K562 (cell line): ENCODE measurements around the gene EFCAB9. TPM values are rescaled to one million over a fixed set of nuclear protein-coding genes. Genes with fewer than 3 reads are reported as not detected.
A peak's percentile ranks its signal among the peaks of the same experiment; 100 is the strongest.

ENCODE experiments used
- ATAC-seq: fragments of 200-7000 bp; cut with Tn5 transposase; 3 replicates; pipeline ENCODE4 v1.9.1; 2020; ENCODE audit warnings: moderate library complexity
- BruUV-seq: library from RNA; stranded (reverse); fragments of 400-500 nt; replicated peaks from 2 replicates; lab custom pipeline; 2021; lab: Mats Ljungman, UMichigan
- CTCF ChIA-PET: fragments of 300-600 bp; formaldehyde crosslinking; extraction: SDS; loops from one replicate; lab custom pipeline; 2021; ENCODE audit warnings: low intra/inter-chr PET ratio; lab: Yijun Ruan, JAX
- POLR2A ChIA-PET: fragments of 300-600, 350-650 bp; sonication (Branson Sonifier 250); formaldehyde crosslinking; extraction: SDS; loops from one replicate; lab custom pipeline; 2021; ENCODE audit warnings: antibody characterized with exemption, inconsistent platforms; lab: Yijun Ruan, JAX
- DNase-seq, 4 experiments: peaks; one replicate each; pipeline versions ENCODE4 v3.0.0 to v3.0.0-alpha.2; 2011 to 2018; ENCODE audit warnings: low spot score in 3 of 4, mixed read lengths in 3 of 4; ENCODE audit errors: extremely low read depth in 1 of 4
- FAIRE-seq: peaks from 2 replicates; lab custom pipeline; 2011; peaks lifted over from hg19 to GRCh38; lab: Jason Lieb, UNC
- H2AFZ ChIP-seq: 2 replicates; pipeline ENCODE4 v1.6.0; 2011; ENCODE audit warnings: low read depth, low read length, control low read depth, inconsistent platforms
- H3K27ac ChIP-seq: fragments of 200-600 bp; 3 replicates; pipeline ENCODE4 v1.8.0; 2011; ENCODE audit warnings: low read depth, mild to moderate bottlenecking, control low read depth, inconsistent platforms, low read length, moderate library complexity, mixed read lengths; ENCODE audit errors: extremely low read depth
- H3K27me3 ChIP-seq, 2 experiments: fragments of 300-600 bp in 1 of 2; 2 replicates in 1 of 2; 3 replicates in 1 of 2; pipeline versions ENCODE4 v1.6.0 to v1.8.0; 2011; ENCODE audit warnings: inconsistent platforms in 2 of 2, low read length in 2 of 2, mild to moderate bottlenecking in 1 of 2, mixed read lengths in 1 of 2, moderate library complexity in 1 of 2; ENCODE audit not compliant: control insufficient read depth in 2 of 2, insufficient read depth in 2 of 2
- H3K36me3 ChIP-seq: fragments of 300-600 bp; 3 replicates; pipeline ENCODE4 v1.8.0; 2011; ENCODE audit warnings: mild to moderate bottlenecking, low read length, inconsistent platforms; ENCODE audit not compliant: control insufficient read depth, insufficient read depth
- H3K4me1 ChIP-seq, 2 experiments: fragments of 200-600 bp in 1 of 2; replicated peaks in 1 of 2; 2 replicates in 1 of 2; 3 replicates in 1 of 2; pipeline versions ENCODE4 v1.5.1 to v1.8.0; 2011; ENCODE audit warnings: inconsistent platforms in 2 of 2, low read length in 2 of 2, mild to moderate bottlenecking in 1 of 2, mixed read lengths in 1 of 2, moderate library complexity in 1 of 2; ENCODE audit not compliant: control insufficient read depth in 2 of 2, insufficient read depth in 2 of 2
- H3K4me2 ChIP-seq: 2 replicates; pipeline ENCODE4 v1.6.1; 2011; ENCODE audit warnings: low read length, control low read depth, inconsistent platforms, mixed read lengths; ENCODE audit not compliant: insufficient read depth
- H3K4me3 ChIP-seq: fragments of 200-600 bp; sonication (generic), shearing (Covaris generic); 2 replicates; pipeline ENCODE4 v1.5.1; 2016; ENCODE audit warnings: control low read depth, inconsistent platforms
- H3K79me2 ChIP-seq: fragments of 200-600 bp; 3 replicates; pipeline ENCODE4 v1.8.0; 2011; ENCODE audit warnings: low read length, inconsistent platforms; ENCODE audit not compliant: control insufficient read depth, insufficient read depth
- H3K9ac ChIP-seq, 2 experiments: 2 replicates each; pipeline versions ENCODE4 v1.6.0 to v1.6.1; 2011; ENCODE audit warnings: low read depth in 2 of 2, low read length in 2 of 2, control low read depth in 1 of 2, inconsistent platforms in 1 of 2, mild to moderate bottlenecking in 1 of 2, mixed read lengths in 1 of 2; ENCODE audit not compliant: insufficient read depth in 1 of 2
- H3K9me1 ChIP-seq: one replicate; pipeline ENCODE4 v1.6.0; 2011; ENCODE audit warnings: inconsistent platforms, mild to moderate bottlenecking, low read length, moderate library complexity; ENCODE audit not compliant: control insufficient read depth, insufficient read depth
- H3K9me3 ChIP-seq: replicated peaks from 2 replicates; pipeline ENCODE4 v1.5.1; 2011; ENCODE audit warnings: low read depth, low read length, inconsistent platforms; ENCODE audit not compliant: control insufficient read depth, insufficient read depth
- H4K20me1 ChIP-seq: replicated peaks from 2 replicates; pipeline ENCODE4 v1.6.1; 2011; ENCODE audit warnings: low read length, inconsistent platforms, mixed read lengths; ENCODE audit not compliant: control insufficient read depth, insufficient read depth
- ARID1B ChIP-seq: fragments of 450-650 bp; IDR thresholded peaks from 2 replicates; pipeline ENCODE4 v1.6.1; 2016; ENCODE audit warnings: antibody characterized with exemption, mild to moderate bottlenecking, inconsistent platforms
- E2F1 ChIP-seq: sonication (generic); formaldehyde crosslinking; IDR thresholded peaks from 2 replicates; pipeline ENCODE4 v1.8.1; 2023; ENCODE audit warnings: mild to moderate bottlenecking, missing genetic modification reagents, moderate library complexity
- KAT8 ChIP-seq: fragments of 450-650 bp; IDR thresholded peaks from 2 replicates; pipeline ENCODE4 v1.6.1; 2016; ENCODE audit warnings: low read depth, mild to moderate bottlenecking
- KLF10 ChIP-seq: fragments of 250-450 bp; sonication (Bioruptor Pico); IDR thresholded peaks from 2 replicates; pipeline ENCODE4 v1.6.1; 2021; ENCODE audit warnings: matching md5 sums
- MXI1 ChIP-seq: IDR thresholded peaks from 2 replicates; pipeline ENCODE4 v1.6.1; 2011; ENCODE audit warnings: low read depth, mild to moderate bottlenecking, improper control_type of control experiment, low read length
- PTTG1 ChIP-seq: fragments of 450-650 bp; IDR thresholded peaks from 2 replicates; pipeline ENCODE4 v1.6.1; 2016; ENCODE audit warnings: low read depth, mild to moderate bottlenecking, missing genetic modification characterization, missing compliant biosample characterization
- RBM14 ChIP-seq: fragments of 200-400 bp; formaldehyde crosslinking; IDR thresholded peaks from 2 replicates; pipeline ENCODE4 v1.6.1; 2018; ENCODE audit warnings: low read depth, mild to moderate bottlenecking, low read length, moderate library complexity, borderline replicate concordance; ENCODE audit not compliant: insufficient read depth
- SMARCE1 ChIP-seq: fragments of 450-650 bp; IDR thresholded peaks from 2 replicates; pipeline ENCODE4 v1.7.1; 2016; ENCODE audit warnings: mild to moderate bottlenecking
- STAT5A ChIP-seq: IDR thresholded peaks from 2 replicates; pipeline ENCODE4 v1.6.1; 2012; ENCODE audit warnings: low read length, inconsistent platforms, borderline replicate concordance
- STAT6 ChIP-seq: sonication (generic); formaldehyde crosslinking; IDR thresholded peaks from 2 replicates; pipeline ENCODE4 v1.8.1; 2023; ENCODE audit warnings: mild to moderate bottlenecking, missing genetic modification reagents
- TAF7 ChIP-seq: fragments of 450-650 bp; IDR thresholded peaks from 2 replicates; pipeline ENCODE4 v1.6.1; 2016; ENCODE audit warnings: missing genetic modification characterization, missing compliant biosample characterization
- TRIM25 ChIP-seq: fragments of 450-650 bp; IDR thresholded peaks from 2 replicates; pipeline ENCODE4 v1.7.0; 2016; ENCODE audit warnings: borderline replicate concordance
- ZBTB7A ChIP-seq: IDR thresholded peaks from 2 replicates; pipeline ENCODE4 v1.6.1; 2011; ENCODE audit warnings: low read depth, mild to moderate bottlenecking, low read length, moderate library complexity, borderline replicate concordance; ENCODE audit not compliant: control insufficient read depth
- ZNF121 ChIP-seq: sonication (generic); formaldehyde crosslinking; conservative IDR thresholded peaks from 2 replicates; pipeline ENCODE4 v1.8.0; 2022; ENCODE audit warnings: missing genetic modification reagents
- ZNF23 ChIP-seq: fragments of 250-450 bp; sonication (Bioruptor Pico); IDR thresholded peaks from 2 replicates; pipeline ENCODE4 v1.4.0; 2020; ENCODE audit warnings: mild to moderate bottlenecking
- ZNF274 ChIP-seq: IDR thresholded peaks from 2 replicates; pipeline ENCODE4 v1.6.1; 2011; ENCODE audit warnings: low read depth, mild to moderate bottlenecking, low read length, moderate library complexity, borderline replicate concordance
- ZNF707 ChIP-seq: fragments of 250-450 bp; sonication (Bioruptor Pico); conservative IDR thresholded peaks from 2 replicates; pipeline ENCODE4 v1.8.0; 2022; ENCODE audit warnings: inconsistent platforms, mild to moderate bottlenecking, moderate library complexity
- WGBS: fragments of 100-300 bp; shearing (Covaris generic); methylation state at CpG from one replicate; pipeline ENCODE4 v1.1.6; 2016; ENCODE audit warnings: low coverage, mixed read lengths; ENCODE audit not compliant: insufficient coverage; ENCODE audit errors: missing lambda C conversion rate; 5-methylcytosine and 5-hydroxymethylcytosine counted together
- in situ Hi-C: fragments of 300-500 bp; cut with MboI; formaldehyde crosslinking; loops from 4 replicates; pipeline ENCODE4 v1.15.0; 2018; ENCODE audit warnings: inconsistent platforms, mixed read lengths
- intact Hi-C: fragments of 100-400 bp; cut with micrococcal nuclease; formaldehyde crosslinking; loops from 2 replicates; pipeline ENCODE4 v1.14.2; 2022
- polyA plus RNA-seq, 8 experiments: library from polyadenylated mRNA; depleted of rRNA in 4 of 8; stranded (reverse) in 5 of 8; unstranded in 3 of 8; fragments of >200 nt; fragmentation: Nextera tagmentation in 2 of 8; fragmentation: Illumina TruSeq in 1 of 8; extraction: Ambion mirVana in 2 of 8; extraction: Trizol in 1 of 8; gene quantifications; 2 replicates each; pipeline versions ENCODE4 v1.2.1 to v1.2.3, GENCODE V29; 2011 to 2014; ENCODE audit warnings: inconsistent platforms in 1 of 8, missing spikeins in 1 of 8
- total RNA-seq, 7 experiments: library from RNA; depleted of rRNA in 6 of 7; stranded (reverse); fragments of >200 nt in 6 of 7; fragmentation: Illumina TruSeq in 2 of 7; extraction: Trizol in 2 of 7; gene quantifications; 2 replicates each; pipeline versions ENCODE4 v1.2.1 to v1.2.3, GENCODE V29; 2011 to 2021; ENCODE audit warnings: low replicate concordance in 1 of 7

The EFCAB9 gene
- total and polyA plus RNA-seq, 9 of the 15 experiments (the other 6 are each of a cell fraction or from before 2014, with no cell fraction given): not detected

GRCh38 chr5:172165465-172165864 lies 28.5 kb upstream of the EFCAB9 start:
- Histone ChIP-seq H3K9me1 (peaks cover 4% of the 10 kb centered on the region), H3K4me3 (no peak overlapping the region), H4K20me1 (no peaks in the 10 kb centered on the region), H3K27me3 (peaks cover 0 to 3% of the 10 kb centered on the region in 2 experiments; a peak in 3 of 5 replicates), H3K9me3 (no peaks in the 10 kb centered on the region), H3K79me2 (no peaks in the 10 kb centered on the region), H3K36me3 (no peaks in the 10 kb centered on the region), H3K4me2 (no peak overlapping the region), H3K27ac (no peak overlapping the region), H2AFZ (no peak overlapping the region), H3K4me1 (peaks cover 0 to 10% of the 10 kb centered on the region in 2 experiments; a peak in 2 of 5 replicates), H3K9ac (peak overlapping the region in 1 of 2 experiments; percentile 74; a peak in 1 of 4 replicates)
- POLR2A ChIA-PET: interaction anchor here (0.8 kb wide), 1 partner anchor 9 kb away, joined by 3 read pairs; no protein-coding TSS in a partner anchor
- no peak for DNase-seq
- intact Hi-C loops (no loop called here), in situ Hi-C loops (no loop called here)
- WGBS: 65% methylated on average over 5 of the region's 7 CpGs
- ATAC-seq: no peak
- BruUV-seq: no TSS peak
- CTCF ChIA-PET: no interaction called here
- FAIRE-seq: no peak
- no peak for TF ChIP-seq STAT6 (CRISPR knock-in tag)
- TF ChIP-seq TRIM25: no peak
- no peak for TF ChIP-seq ARID1B
- TF ChIP-seq KAT8: no peak
- TF ChIP-seq KLF10 (CRISPR knock-in tag): no peak
- TF ChIP-seq STAT5A: no peak
- no peak for TF ChIP-seq ZBTB7A
- TF ChIP-seq MXI1: no peak
- TF ChIP-seq ZNF707 (CRISPR knock-in tag): no peak
- no peak for TF ChIP-seq ZNF121 (CRISPR knock-in tag)
- TF ChIP-seq SMARCE1: no peak
- TF ChIP-seq TAF7 (tag): no peak
- no peak for TF ChIP-seq ZNF274
- TF ChIP-seq PTTG1 (tag): no peak
- TF ChIP-seq ZNF23 (CRISPR knock-in tag): no peak
- no peak for TF ChIP-seq E2F1 (CRISPR knock-in tag)
- no peak for TF ChIP-seq RBM14
